GM10248 (cell line): ENCODE data around the gene TUG1.

Experiments
- CTCF ChIA-PET: fragments of 300-600 bp; sonication (Branson Sonifier 250); formaldehyde crosslinking; extraction: SDS; loops from one replicate; lab custom pipeline; 2021; ENCODE audit warnings: antibody characterized with exemption; lab: Yijun Ruan, JAX
- POLR2A ChIA-PET: fragments of 350-650 bp; sonication (Branson Sonifier 250); formaldehyde crosslinking; extraction: SDS; loops from one replicate; lab custom pipeline; 2020; ENCODE audit warnings: antibody characterized with exemption; lab: Yijun Ruan, JAX
- DNase-seq: peaks from one replicate; pipeline ENCODE4 v3.0.0; 2012; ENCODE audit errors: extremely low spot score
- CTCF ChIP-seq: IDR thresholded peaks from 2 replicates; pipeline ENCODE4 v1.5.1; 2012; ENCODE audit warnings: mild to moderate bottlenecking, low read depth; ENCODE audit errors: extremely low read depth, missing control alignments, control extremely low read depth

Gene TUG1

GRCh38 chr22:30932661-30933060 is 36.4 kb upstream of the TUG1 start:
- TF ChIP-seq CTCF = no peak
- no peak for DNase-seq
- ChIA-PET POLR2A (no interaction called here), CTCF (interaction anchor here (0.7 to 3.7 kb wide), 2 partner anchors 12 to 13 kb away, joined by 3 to 23 read pairs; no protein-coding TSS in a partner anchor)

GRCh38 chr22:30933457-30933856 is 35.6 kb upstream of the TUG1 start:
- DNase-seq = no peak
- CTCF ChIA-PET = interaction anchor here (3.7 kb wide), 1 partner anchor 13 kb away, joined by 23 read pairs; no protein-coding TSS in a partner anchor

GRCh38 chr22:30934053-30934452 is 35.0 kb upstream of the TUG1 start:
- no peak for TF ChIP-seq CTCF
- CTCF ChIA-PET = interaction anchor here (1.2 kb wide), 1 partner anchor 9 kb away, joined by 4 read pairs; no protein-coding TSS in a partner anchor
- DNase-seq = no peak
- POLR2A ChIA-PET = no interaction called here

More at GRCh38 chr22:30933457-30933856, 35.6 kb upstream of the TUG1 start:
- POLR2A ChIA-PET = no interaction called here
- TF ChIP-seq CTCF = no peak

- no peak for TF ChIP-seq CTCF
- no peak for DNase-seq
- ChIA-PET CTCF (interaction anchor here (1.9 kb wide), 1 partner anchor 20 kb away, joined by 11 read pairs; no protein-coding TSS in a partner anchor), POLR2A (interaction anchor here (0.7 kb wide), 1 partner anchor 399 kb away, joined by 4 read pairs; no protein-coding TSS in a partner anchor)
Measured at GRCh38 chr22:30940685-30941362, 28.2 kb upstream of the TUG1 start.

- CTCF ChIA-PET = interaction anchor here (0.9 to 1.4 kb wide), 2 partner anchors 11 to 143 kb away, joined by 3 read pairs; no protein-coding TSS in a partner anchor
- POLR2A ChIA-PET = no interaction called here
- no peak for DNase-seq
- no peak for TF ChIP-seq CTCF
Measured at GRCh38 chr22:30941363-30941740, 27.7 kb upstream of the TUG1 start.

- TF ChIP-seq CTCF = no peak
- POLR2A ChIA-PET = no interaction called here
- no peak for DNase-seq
- CTCF ChIA-PET = no interaction called here
Measured at GRCh38 chr22:30943368-30943767, 25.7 kb upstream of the TUG1 start.
